Activated CD4-positive, alpha-beta T cell treated with anti-CD3 and anti-CD28 coated beads, Interleukin-2, amount 10 ng/mL, durations not matched to agents 7 days and 5 days (primary cell): Measurements from ENCODE around the gene GJA1. TPM values are rescaled to one million over a fixed set of nuclear protein-coding genes. Genes with fewer than 3 reads are reported as not detected.
"Not testable (repeated sequence)": the region's sequence is repeated elsewhere in the genome, so short reads cannot be mapped to it uniquely, and the experiment has no call there.

Experiments
- CTCF ChIA-PET: fragments of 350-600 bp; sonication (Branson Sonifier 250); formaldehyde crosslinking; loops from one replicate; lab custom pipeline; 2021; ENCODE audit warnings: antibody characterized with exemption; lab: Charles Lee
- POLR2A ChIA-PET: fragments of 350-600 bp; sonication (Branson Sonifier 250); formaldehyde crosslinking; loops from one replicate; lab custom pipeline; 2021; ENCODE audit warnings: antibody characterized with exemption; lab: Charles Lee
- DNase-seq: peaks from one replicate; pipeline ENCODE4 v3.0.0-alpha.2; 2020
- H3K27ac Mint-ChIP-seq: one replicate; pipeline ENCODE4 v1.8.0; 2021; ENCODE audit warnings: mild to moderate bottlenecking, moderate library complexity, mixed read lengths
- H3K27me3 Mint-ChIP-seq: one replicate; pipeline ENCODE4 v1.8.0; 2021; ENCODE audit warnings: mixed read lengths
- H3K36me3 Mint-ChIP-seq: one replicate; pipeline ENCODE4 v1.8.0; 2021; ENCODE audit warnings: low read depth, mixed read lengths
- H3K4me1 Mint-ChIP-seq: one replicate; pipeline ENCODE4 v1.8.0; 2021; ENCODE audit warnings: mixed read lengths
- H3K4me3 Mint-ChIP-seq: one replicate; pipeline ENCODE4 v1.8.0; 2021; ENCODE audit warnings: mild to moderate bottlenecking, moderate library complexity, mixed read lengths
- H3K9me3 Mint-ChIP-seq: one replicate; pipeline ENCODE4 v1.8.0; 2021; ENCODE audit warnings: mixed read lengths
- total RNA-seq, 2 experiments: library from RNA; stranded (reverse); gene quantifications; one replicate each; pipeline ENCODE4 v1.2.3, GENCODE V29; 2021

The GJA1 gene
- total RNA-seq, 2 experiments from 2014 or later, result not detected

DNA sequence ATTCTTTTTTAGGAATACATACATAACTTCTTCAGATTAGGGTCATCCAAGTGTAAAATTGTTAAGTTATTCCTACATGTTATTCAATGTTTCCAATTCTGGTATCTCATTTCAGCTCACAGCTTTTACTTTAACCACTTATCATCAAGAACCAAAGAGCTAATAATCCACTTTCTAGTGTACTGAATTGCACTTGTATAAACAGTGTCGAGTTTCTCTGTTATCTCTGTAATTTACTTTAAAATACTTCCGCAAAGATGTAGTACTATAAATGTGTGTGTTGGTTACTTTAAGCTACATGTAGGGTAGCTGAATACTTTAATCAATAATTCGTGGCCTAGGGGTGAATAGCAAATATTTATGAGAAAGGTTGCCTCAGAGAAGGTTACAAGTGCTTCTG, 8.8 kb upstream of the GJA1 start:
- CTCF ChIA-PET, result no interaction called here
- DNase-seq, result no peak
- Mint-ChIP-seq H3K27me3 (no peaks in the 10 kb centered on the region), H3K4me1 (no peaks in the 10 kb centered on the region), H3K36me3 (no peaks in the 10 kb centered on the region), H3K9me3 (no peaks in the 10 kb centered on the region), H3K4me3 (no peak overlapping the region), H3K27ac (no peak overlapping the region)
- POLR2A ChIA-PET, result no interaction called here

DNA sequence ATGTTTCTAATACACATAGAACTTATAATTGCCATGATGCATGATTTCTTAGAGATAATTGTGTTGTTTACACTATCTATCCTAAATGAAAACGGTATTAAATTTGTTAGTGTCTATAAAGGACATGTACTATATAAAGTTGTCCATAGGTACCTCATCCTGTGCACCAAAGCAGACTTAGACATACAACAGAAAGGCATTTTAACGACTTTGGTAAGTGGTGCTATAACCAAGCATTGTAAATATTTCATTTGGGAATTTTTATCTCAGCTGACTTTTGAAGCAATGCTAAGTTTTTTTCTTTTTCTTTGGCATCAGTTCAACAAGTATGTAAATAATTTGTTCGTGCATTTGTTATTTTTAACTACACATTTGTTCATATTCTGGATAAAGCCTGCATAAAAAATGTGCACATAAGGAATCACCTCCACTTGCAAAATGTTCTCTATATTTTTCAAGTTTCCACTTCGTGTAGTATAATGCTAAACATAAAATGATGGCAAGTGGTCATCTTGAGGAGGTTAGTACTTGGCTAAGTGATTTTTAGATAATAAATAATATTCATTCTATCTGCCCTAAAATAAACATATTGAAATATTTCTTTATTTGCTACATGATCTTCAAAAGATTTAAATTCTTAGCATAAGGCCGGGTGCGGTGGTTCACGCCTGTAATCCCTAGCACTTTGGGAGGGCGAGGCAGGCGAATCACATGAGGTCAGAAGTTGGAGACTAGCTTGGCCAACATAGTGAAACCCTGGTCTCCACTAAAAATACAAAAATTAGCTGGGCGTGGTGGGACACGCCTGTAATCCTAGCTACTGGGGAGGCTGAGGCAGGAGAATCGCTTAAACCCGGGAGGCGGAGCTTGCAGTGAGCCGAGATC, 6.3 kb upstream of the GJA1 start:
- Mint-ChIP-seq H3K4me3 (no peak overlapping the region), H3K36me3 (no peaks in the 10 kb centered on the region), H3K27me3 (no peaks in the 10 kb centered on the region), H3K27ac (no peak overlapping the region), H3K9me3 (no peaks in the 10 kb centered on the region), H3K4me1 (no peaks in the 10 kb centered on the region)
- ChIA-PET CTCF (interaction anchor here (0.6 kb wide), 1 partner anchor 9 kb away, joined by 3 read pairs; no protein-coding TSS in a partner anchor), POLR2A (no interaction called here)
- no peak for DNase-seq

- peaks cover 5% of the 10 kb centered on the region for H3K27me3 Mint-ChIP-seq
- POLR2A ChIA-PET, result no interaction called here
- H3K4me1 Mint-ChIP-seq, result no peaks in the 10 kb centered on the region
- no peak for DNase-seq
- CTCF ChIA-PET, result no interaction called here
- H3K36me3 Mint-ChIP-seq, result no peaks in the 10 kb centered on the region
- H3K9me3 Mint-ChIP-seq, result no peaks in the 10 kb centered on the region
- H3K27ac Mint-ChIP-seq, result no peak overlapping the region
- no peak overlapping the region for H3K4me3 Mint-ChIP-seq
Measured at GRCh38 chr6:121430514-121431460, 4.7 kb upstream of the GJA1 start.

DNA sequence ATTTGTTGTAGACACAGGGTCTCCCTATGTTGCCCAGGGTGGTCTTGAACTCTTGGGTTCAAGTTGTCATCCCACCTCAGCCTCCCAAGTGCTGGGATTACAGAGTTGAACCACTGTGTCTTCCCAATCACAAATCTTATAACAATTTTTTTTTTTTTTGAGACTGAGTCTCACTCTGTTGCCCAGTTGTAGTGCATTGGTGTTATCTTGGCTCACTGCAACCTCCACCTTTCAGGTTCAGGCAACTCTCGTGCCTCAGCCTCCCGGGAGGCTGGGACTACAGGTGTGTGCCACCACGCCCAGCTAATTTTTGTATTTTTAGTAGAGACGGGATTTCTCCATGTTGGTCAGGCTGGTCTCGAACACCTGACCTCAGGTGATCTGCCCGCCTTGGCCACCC, 3.7 kb upstream of the GJA1 start:
- H3K9me3 Mint-ChIP-seq, H3K4me3 Mint-ChIP-seq, H3K27me3 Mint-ChIP-seq, POLR2A ChIA-PET, H3K4me1 Mint-ChIP-seq, CTCF ChIA-PET, H3K27ac Mint-ChIP-seq, H3K36me3 Mint-ChIP-seq, DNase-seq: not testable (repeated sequence)

DNA sequence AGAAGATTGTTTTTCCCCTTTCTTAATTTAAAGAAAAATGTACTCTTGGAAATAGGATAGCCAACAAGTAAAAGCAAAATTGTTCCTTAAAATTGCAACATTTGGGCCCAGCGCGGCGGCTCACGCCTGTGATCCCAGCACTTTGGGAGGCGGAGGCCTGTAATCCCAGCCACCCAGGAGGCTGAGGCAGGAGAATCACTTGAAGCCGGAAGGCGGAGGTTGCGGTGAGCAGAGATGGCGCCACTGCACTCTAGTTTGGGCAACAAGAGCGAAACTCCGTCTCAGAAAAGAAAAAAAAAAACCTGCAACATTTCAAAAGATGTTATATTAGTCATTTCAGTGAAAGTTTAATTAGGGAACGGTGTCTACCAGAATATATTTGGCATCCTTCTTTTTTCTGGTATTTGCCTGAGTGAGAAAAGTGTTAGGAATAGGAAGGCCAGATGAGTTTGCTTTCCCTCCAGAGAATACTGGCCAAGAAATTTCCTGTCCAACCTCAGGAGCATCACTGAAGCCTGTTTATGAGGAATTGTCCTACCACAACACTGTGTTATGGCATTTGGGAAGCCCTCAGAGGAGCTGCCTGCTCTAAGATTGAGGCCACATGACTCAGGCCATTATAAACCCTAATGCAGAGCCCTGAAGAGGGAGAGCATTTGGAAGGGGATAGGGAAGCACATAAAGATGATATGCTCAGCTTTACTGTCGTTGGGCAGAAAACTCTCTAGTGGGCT, 1.2 kb upstream of the GJA1 start:
- POLR2A ChIA-PET, result no interaction called here
- no peak overlapping the region for H3K4me3 Mint-ChIP-seq
- DNase-seq, result no peak
- no peak overlapping the region for H3K27ac Mint-ChIP-seq
- no peaks in the 10 kb centered on the region for H3K9me3 Mint-ChIP-seq
- H3K27me3 Mint-ChIP-seq, result peaks cover 29% of the 10 kb centered on the region
- CTCF ChIA-PET, result no interaction called here
- no peaks in the 10 kb centered on the region for H3K36me3 Mint-ChIP-seq
- H3K4me1 Mint-ChIP-seq, result peaks cover 20% of the 10 kb centered on the region

DNA sequence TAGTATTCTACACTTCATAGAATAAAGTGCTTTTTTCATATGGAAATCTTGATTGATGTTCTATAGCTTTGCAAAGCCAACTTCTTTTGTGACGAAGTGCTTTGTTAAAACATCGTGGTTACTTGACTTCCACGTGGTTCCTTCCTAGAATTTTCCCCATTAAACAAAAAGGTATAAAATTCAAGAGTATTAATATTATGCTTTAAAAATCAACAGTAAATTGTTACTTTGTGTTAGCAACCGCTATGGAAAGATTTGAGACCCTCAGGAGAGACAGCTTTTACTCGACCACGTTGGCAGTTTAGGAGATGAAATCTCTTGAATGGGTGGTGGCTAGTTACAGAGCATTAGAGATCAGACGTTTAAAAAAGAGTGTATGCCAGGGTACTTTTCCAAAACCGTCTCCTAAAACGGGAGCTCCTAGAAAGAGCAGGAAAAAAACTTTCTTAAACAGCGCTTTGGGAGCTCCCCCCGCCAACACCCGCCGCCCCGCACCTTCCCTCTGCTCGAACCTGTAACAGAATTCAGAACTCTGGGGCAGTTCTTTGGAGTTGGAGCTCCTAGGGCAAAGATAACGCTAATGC, 920 bp downstream of the GJA1 start:
- ChIA-PET CTCF (no interaction called here), POLR2A (interaction anchor here (0.7 kb wide), 1 partner anchor 864 kb away, joined by 4 read pairs; no protein-coding TSS in a partner anchor)
- H3K27me3 Mint-ChIP-seq, result peaks cover 34% of the 10 kb centered on the region
- H3K4me3 Mint-ChIP-seq, result peak overlapping the region; percentile 76
- peaks cover 20% of the 10 kb centered on the region for H3K4me1 Mint-ChIP-seq
- H3K36me3 Mint-ChIP-seq, result no peaks in the 10 kb centered on the region
- DNase-seq, result no peak
- H3K9me3 Mint-ChIP-seq, result no peaks in the 10 kb centered on the region
- no peak overlapping the region for H3K27ac Mint-ChIP-seq

GRCh38 chr6:121436960-121437850, 1.8 kb downstream of the GJA1 start:
- H3K4me1 Mint-ChIP-seq, result peaks cover 20% of the 10 kb centered on the region
- peak; percentile 6 for DNase-seq

DNA sequence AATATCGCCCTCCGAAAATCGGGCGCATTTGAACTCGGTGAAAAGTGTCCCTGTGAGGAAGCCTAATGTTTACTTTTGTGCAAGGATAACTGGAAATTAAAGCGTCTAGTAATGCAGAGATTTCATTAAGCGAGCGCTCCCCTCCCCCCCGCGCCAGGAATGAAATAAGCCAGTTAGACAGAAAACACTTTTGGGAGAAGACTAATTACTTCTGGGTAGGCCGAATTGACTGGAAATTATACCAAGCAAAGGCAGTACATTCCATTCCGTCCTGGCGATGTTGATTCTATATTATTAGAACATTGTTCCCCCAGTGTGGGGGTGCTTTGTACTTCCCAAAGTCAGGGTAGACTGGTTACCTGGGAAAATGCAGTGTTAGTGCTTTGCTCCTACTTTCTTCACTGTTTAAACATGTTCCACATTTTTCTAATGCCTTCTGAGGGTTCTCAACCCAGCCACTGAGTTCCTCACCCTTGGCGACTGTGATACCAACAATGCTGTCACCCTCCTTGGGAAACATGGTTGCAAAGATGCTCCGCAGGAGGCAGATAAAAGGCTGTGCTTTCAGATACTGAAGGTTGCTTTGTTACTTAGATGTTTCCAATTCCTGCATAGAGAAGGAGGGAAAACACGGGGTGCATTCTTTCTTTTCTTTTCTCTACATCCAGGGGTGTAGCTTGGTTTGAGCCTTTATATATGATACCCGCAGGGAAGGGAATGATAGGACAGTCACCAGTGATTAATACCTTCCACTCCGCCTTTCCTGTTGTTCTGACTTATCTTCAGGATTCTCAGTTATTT, 2.6 kb downstream of the GJA1 start:
- ChIA-PET POLR2A (no interaction called here), CTCF (no interaction called here)
- no peaks in the 10 kb centered on the region for H3K9me3 Mint-ChIP-seq
- H3K27me3 Mint-ChIP-seq, result peaks cover 37% of the 10 kb centered on the region
- no peaks in the 10 kb centered on the region for H3K36me3 Mint-ChIP-seq
- peaks cover 20% of the 10 kb centered on the region for H3K4me1 Mint-ChIP-seq
- DNase-seq, result no peak
- no peak overlapping the region for H3K27ac Mint-ChIP-seq
- H3K4me3 Mint-ChIP-seq, result peak overlapping the region; percentile 76

More at GRCh38 chr6:121436960-121437850, 1.8 kb downstream of the GJA1 start:
- ChIA-PET POLR2A (no interaction called here), CTCF (no interaction called here)
- Mint-ChIP-seq H3K27me3 (peaks cover 37% of the 10 kb centered on the region), H3K9me3 (no peaks in the 10 kb centered on the region), H3K27ac (no peak overlapping the region), H3K4me3 (peak overlapping the region; percentile 76), H3K36me3 (no peaks in the 10 kb centered on the region)

DNA sequence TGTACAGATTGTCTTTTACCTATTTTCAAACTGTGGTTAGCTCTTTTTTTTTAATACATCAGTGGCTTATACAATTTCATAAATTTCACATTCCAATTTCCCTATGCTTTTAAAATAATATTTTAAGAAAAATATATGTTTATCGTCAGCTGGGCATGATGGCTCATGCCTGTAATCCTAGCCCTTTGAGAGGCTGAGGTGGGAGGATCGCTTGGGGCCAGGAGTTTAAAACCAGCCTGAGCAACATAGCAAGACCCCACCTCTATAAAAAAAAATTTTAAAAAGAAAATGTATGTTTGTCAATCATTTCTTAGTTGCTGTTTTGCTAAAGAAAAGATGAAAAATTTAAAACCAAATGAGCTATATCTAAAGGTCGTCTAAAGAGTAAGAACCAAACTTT, 3.4 kb downstream of the GJA1 start:
- H3K36me3 Mint-ChIP-seq, result no peaks in the 10 kb centered on the region
- no peak overlapping the region for H3K4me3 Mint-ChIP-seq
- POLR2A ChIA-PET, result no interaction called here
- no peaks in the 10 kb centered on the region for H3K9me3 Mint-ChIP-seq
- no peak overlapping the region for H3K27ac Mint-ChIP-seq
- DNase-seq, result no peak
- CTCF ChIA-PET, result no interaction called here
- peaks cover 37% of the 10 kb centered on the region for H3K27me3 Mint-ChIP-seq
- peaks cover 20% of the 10 kb centered on the region for H3K4me1 Mint-ChIP-seq

- H3K4me3 Mint-ChIP-seq, result no peak overlapping the region
- ChIA-PET POLR2A (no interaction called here), CTCF (no interaction called here)
- peaks cover 20% of the 10 kb centered on the region for H3K4me1 Mint-ChIP-seq
- H3K27ac Mint-ChIP-seq, result no peak overlapping the region
- H3K27me3 Mint-ChIP-seq, result peaks cover 37% of the 10 kb centered on the region
- no peaks in the 10 kb centered on the region for H3K9me3 Mint-ChIP-seq
- no peak for DNase-seq
- H3K36me3 Mint-ChIP-seq, result no peaks in the 10 kb centered on the region
Measured at GRCh38 chr6:121439475-121439874, 4.0 kb downstream of the GJA1 start.

DNA sequence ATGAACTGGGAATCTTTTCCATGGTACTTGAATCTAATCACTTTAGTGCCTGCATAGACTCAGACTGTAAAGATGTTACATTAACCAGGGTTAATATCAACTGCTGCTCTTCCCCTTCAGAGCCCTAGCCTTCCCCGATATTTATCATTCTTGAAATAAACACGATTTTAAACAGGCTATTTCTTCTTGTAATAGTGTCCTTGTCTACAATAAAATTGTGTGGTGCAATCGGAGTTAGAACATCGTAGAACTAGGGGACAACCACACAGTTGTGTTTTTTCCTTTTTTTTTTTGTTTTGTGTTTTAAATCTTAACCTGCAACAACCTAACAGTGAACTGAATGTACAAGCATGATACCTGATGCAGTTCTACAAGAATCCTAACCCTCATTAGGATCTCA, 4.5 kb downstream of the GJA1 start:
- H3K4me1 Mint-ChIP-seq, result peaks cover 20% of the 10 kb centered on the region
- H3K27me3 Mint-ChIP-seq, result peaks cover 37% of the 10 kb centered on the region
- no peak for DNase-seq
- H3K36me3 Mint-ChIP-seq, result no peaks in the 10 kb centered on the region
- no peak overlapping the region for H3K4me3 Mint-ChIP-seq
- ChIA-PET CTCF (no interaction called here), POLR2A (no interaction called here)
- no peak overlapping the region for H3K27ac Mint-ChIP-seq
- H3K9me3 Mint-ChIP-seq, result no peaks in the 10 kb centered on the region
